ENCODE data around the gene STEAP1.
"Not testable (repeated sequence)": the region's sequence is repeated elsewhere in the genome, so short reads cannot be mapped to it uniquely, and the experiment has no call there.

DNA sequence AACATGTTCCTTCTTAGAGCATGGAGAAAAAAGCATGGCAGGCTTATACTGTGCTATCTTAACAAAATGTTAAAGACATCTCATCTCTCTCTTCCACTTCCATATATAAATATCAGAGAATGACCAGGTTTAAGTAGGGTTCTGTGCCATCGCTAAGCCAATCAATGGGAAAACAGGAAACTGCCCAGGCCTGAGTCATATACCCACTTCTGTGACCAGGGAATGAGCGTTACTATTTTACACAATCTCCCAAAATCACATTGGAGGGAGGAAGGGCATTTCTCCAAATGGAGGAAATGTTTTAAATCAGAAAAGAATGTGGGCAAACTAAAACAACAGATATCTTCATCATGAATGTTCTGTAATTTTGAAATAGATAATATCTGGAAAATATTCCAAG is 3.1 kb downstream of the STEAP1 start:
- TF ChIP-seq, protein P1, sequence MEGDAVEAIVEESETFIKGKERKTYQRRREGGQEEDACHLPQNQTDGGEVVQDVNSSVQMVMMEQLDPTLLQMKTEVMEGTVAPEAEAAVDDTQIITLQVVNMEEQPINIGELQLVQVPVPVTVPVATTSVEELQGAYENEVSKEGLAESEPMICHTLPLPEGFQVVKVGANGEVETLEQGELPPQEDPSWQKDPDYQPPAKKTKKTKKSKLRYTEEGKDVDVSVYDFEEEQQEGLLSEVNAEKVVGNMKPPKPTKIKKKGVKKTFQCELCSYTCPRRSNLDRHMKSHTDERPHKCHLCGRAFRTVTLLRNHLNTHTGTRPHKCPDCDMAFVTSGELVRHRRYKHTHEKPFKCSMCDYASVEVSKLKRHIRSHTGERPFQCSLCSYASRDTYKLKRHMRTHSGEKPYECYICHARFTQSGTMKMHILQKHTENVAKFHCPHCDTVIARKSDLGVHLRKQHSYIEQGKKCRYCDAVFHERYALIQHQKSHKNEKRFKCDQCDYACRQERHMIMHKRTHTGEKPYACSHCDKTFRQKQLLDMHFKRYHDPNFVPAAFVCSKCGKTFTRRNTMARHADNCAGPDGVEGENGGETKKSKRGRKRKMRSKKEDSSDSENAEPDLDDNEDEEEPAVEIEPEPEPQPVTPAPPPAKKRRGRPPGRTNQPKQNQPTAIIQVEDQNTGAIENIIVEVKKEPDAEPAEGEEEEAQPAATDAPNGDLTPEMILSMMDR (IDR thresholded peaks at IDR 0.05; ENCODE audit: borderline replicate concordance, extremely low read depth, low read length, poor library complexity, severe bottlenecking): not testable (repeated sequence)
- not testable (repeated sequence) for TF ChIP-seq EZH2 (IDR thresholded peaks at IDR 0.05; ENCODE audit: borderline replicate concordance, low read depth, low read length, severe bottlenecking)

Measured in DND-41 (cell line).